Left lung (tissue), 10 donors: ENCODE data around the gene MYH16. TPM values are rescaled to one million over a fixed set of nuclear protein-coding genes. Genes with fewer than 3 reads are reported as not detected.
A peak's percentile ranks its signal among the peaks of the same experiment; 100 is the strongest.

ENCODE experiments used
- ATAC-seq: fragments of 200-7000 bp; cut with Tn5 transposase; one replicate; pipeline ENCODE4 v1.9.1; 2020; ENCODE audit warnings: moderate library complexity
- DNase-seq, 4 donors: peaks; one replicate each; pipeline ENCODE4 v3.0.0-alpha.2; 2013 to 2020
- H3K27ac ChIP-seq, 2 donors: fragments of 200-600 bp; sonication (generic) in 1 of 2; one replicate each; pipeline versions ENCODE4 v1.5.0 to v1.8.0; 2020 to 2021
- H3K27me3 ChIP-seq, 2 donors: fragments of 200-600 bp; sonication (generic) in 1 of 2; one replicate each; pipeline versions ENCODE4 v1.5.0 to v1.8.0; 2020 to 2021
- H3K36me3 ChIP-seq, 2 donors: fragments of 200-600 bp; sonication (generic) in 1 of 2; one replicate each; pipeline versions ENCODE4 v1.5.0 to v1.8.0; 2020 to 2021
- H3K4me1 ChIP-seq, 2 donors: fragments of 200-600 bp; one replicate each; pipeline ENCODE4 v1.8.0; 2021
- H3K4me3 ChIP-seq, 2 donors: fragments of 200-600 bp; sonication (generic) in 1 of 2; one replicate each; pipeline versions ENCODE4 v1.5.0 to v1.8.0; 2020 to 2021; ENCODE audit warnings: mild to moderate bottlenecking in 1 of 2
- H3K9me3 ChIP-seq, 2 donors: fragments of 200-600 bp; sonication (generic) in 1 of 2; one replicate each; pipeline versions ENCODE4 v1.5.0 to v1.8.0; 2020 to 2021
- CTCF ChIP-seq, 2 donors: fragments of 200-600 bp; sonication (generic) in 1 of 2; IDR thresholded peaks; one replicate each; pipeline versions ENCODE4 v1.5.0 to v1.8.0; 2021; ENCODE audit warnings: antibody characterized with exemption in 2 of 2
- intact Hi-C, 2 donors: fragments of 100-400 bp; cut with DNase I; formaldehyde crosslinking; loops; one replicate each; pipeline versions ENCODE4 v1.11.2 to v1.14.2; 2022
- polyA plus RNA-seq, 6 donors: library from polyadenylated mRNA; unstranded; fragments of 120-200 nt; gene quantifications; one replicate each; pipeline ENCODE4 v1.2.1, GENCODE V29; 2013; ENCODE audit not compliant: insufficient read length in 6 of 6
- total RNA-seq, 2 donors: library from RNA; stranded (reverse); fragmentation: NEBNext Ultra II Directional; extraction: Animal tissue kit (Norgen Biotek cat#: 25700); gene quantifications; one replicate each; pipeline ENCODE4 v1.2.1, GENCODE V29; 2021
- donor health status: DM: no; HTN: yes; CAD: no.
- donor health status: DM: no; HTN: no; CAD: no.

Gene MYH16
- total and polyA plus RNA-seq, 8 donors = 0.04 to 0.49 (median 0.24) TPM; not detected in 4

GRCh38 chr7:99292127-99292526 lies 19.5 kb downstream of the MYH16 start:
- Histone ChIP-seq H3K36me3 (no peaks in the 10 kb centered on the region), H3K9me3 (no peaks in the 10 kb centered on the region), H3K27ac (no peak overlapping the region), H3K27me3 (no peaks in the 10 kb centered on the region), H3K4me1 (no peaks in the 10 kb centered on the region), H3K4me3 (no peak overlapping the region)
- ATAC-seq (no peak), DNase-seq (peak in 1 of 4 donors; percentile 58)
- intact Hi-C loops = no loop called here
- no peak for TF ChIP-seq CTCF (IDR thresholded peaks at IDR 0.05)

GRCh38 chr7:99293167-99293566 lies 20.5 kb downstream of the MYH16 start:
- no peak overlapping the region for H3K27ac ChIP-seq
- ATAC-seq = no peak

GRCh38 chr7:99293650-99294049 lies 21.0 kb downstream of the MYH16 start:
- DNase-seq (no peak), ATAC-seq (no peak)
- Histone ChIP-seq H3K27ac (no peak overlapping the region), H3K4me3 (no peak overlapping the region), H3K27me3 (no peaks in the 10 kb centered on the region), H3K36me3 (no peaks in the 10 kb centered on the region), H3K9me3 (no peaks in the 10 kb centered on the region), H3K4me1 (no peaks in the 10 kb centered on the region)
- no peak for TF ChIP-seq CTCF (IDR thresholded peaks at IDR 0.05)
- intact Hi-C loops = no loop called here

More at GRCh38 chr7:99293167-99293566, 20.5 kb downstream of the MYH16 start:
- Histone ChIP-seq H3K4me1 (no peaks in the 10 kb centered on the region), H3K4me3 (no peak overlapping the region), H3K27me3 (no peaks in the 10 kb centered on the region), H3K36me3 (no peaks in the 10 kb centered on the region), H3K9me3 (no peaks in the 10 kb centered on the region)
- intact Hi-C loops = no loop called here
- no peak for TF ChIP-seq CTCF (IDR thresholded peaks at IDR 0.05)
- DNase-seq = no peak

GRCh38 chr7:99296471-99296870 lies 23.8 kb downstream of the MYH16 start:
- ATAC-seq = no peak
- intact Hi-C loops = no loop called here
- TF ChIP-seq CTCF (IDR thresholded peaks at IDR 0.05) = no peak

GRCh38 chr7:99301496-99301895 lies 28.9 kb downstream of the MYH16 start:
- intact Hi-C loops = no loop called here
- no peak for TF ChIP-seq CTCF (IDR thresholded peaks at IDR 0.05)
- no peak for DNase-seq
- no peaks in the 10 kb centered on the region for H3K27me3 ChIP-seq
- no peaks in the 10 kb centered on the region for H3K36me3 ChIP-seq
- no peak overlapping the region for H3K27ac ChIP-seq
- H3K4me3 ChIP-seq = no peak overlapping the region
- no peak for ATAC-seq
- no peaks in the 10 kb centered on the region for H3K4me1 ChIP-seq
- H3K9me3 ChIP-seq = no peaks in the 10 kb centered on the region

More at GRCh38 chr7:99296471-99296870, 23.8 kb downstream of the MYH16 start:
- Histone ChIP-seq H3K27me3 (no peaks in the 10 kb centered on the region), H3K4me1 (no peaks in the 10 kb centered on the region), H3K4me3 (no peak overlapping the region), H3K27ac (no peak overlapping the region), H3K36me3 (no peaks in the 10 kb centered on the region), H3K9me3 (no peaks in the 10 kb centered on the region)
- no peak for DNase-seq
